Measurements from ENCODE around the gene PLA2G4D.
A peak's percentile ranks its signal among the peaks of the same experiment; 100 is the strongest.

Gene PLA2G4D

DNA sequence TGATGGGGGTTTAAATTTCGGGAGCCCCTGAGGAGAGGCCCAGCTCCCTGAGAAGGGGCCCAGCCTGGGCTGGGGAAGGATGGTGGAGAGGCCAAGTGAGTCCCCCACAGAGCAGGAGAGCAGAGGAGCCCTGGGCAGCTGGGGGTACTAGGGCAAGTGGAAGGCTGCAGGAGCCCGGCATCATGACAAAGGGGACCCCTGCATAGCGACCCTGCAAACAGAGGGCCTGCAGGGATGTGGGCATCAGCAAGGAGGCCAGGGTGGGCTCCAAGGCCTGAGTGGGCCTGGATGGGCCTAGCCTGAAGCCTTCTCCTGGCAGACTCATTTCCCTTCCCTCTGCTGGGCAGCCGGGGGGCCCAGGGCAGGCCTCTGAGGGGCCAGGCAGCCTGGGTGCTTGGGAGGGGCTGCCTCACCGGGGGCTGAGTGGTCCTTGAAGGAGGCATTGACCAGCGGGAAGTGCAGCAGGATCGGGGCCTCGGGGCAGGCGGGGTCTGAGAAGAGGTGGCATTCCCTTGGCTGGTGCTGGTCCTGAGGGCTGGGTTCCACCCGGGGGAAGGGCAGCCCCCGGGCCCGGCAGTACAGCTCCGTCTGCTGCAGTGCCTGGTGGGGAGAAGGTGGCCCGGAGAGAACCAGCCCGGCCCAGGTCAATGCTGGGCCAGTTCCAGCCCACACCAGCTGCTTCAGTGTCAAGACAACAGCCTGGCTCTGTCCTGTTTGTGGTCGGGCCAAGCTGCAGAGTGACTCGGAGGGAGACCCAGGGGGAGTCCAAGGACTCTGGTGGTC is 24.7 kb downstream of the PLA2G4D start:
- DNase-seq = peak; percentile 35

DNA sequence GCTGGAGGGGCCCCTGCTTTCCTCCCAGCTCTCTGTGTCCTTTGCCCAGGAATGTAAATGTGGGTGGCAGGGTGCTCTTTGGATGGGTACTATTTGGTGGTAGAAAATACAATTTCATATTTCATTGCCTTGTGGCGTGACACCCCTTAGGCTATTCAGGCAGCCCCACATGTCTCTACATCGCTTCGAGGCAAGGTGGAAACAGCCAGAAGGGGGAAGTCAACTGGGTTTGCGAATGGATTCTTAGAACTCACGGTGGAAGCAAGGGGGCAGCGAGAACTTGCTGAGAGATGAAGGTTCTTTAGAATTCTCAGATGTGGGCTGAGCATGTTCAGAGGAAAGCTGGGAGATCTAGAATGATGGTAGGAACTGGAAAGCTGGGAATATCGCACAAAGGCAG is 25.3 kb downstream of the PLA2G4D start:
- DNase-seq = peak; percentile 46

DNA sequence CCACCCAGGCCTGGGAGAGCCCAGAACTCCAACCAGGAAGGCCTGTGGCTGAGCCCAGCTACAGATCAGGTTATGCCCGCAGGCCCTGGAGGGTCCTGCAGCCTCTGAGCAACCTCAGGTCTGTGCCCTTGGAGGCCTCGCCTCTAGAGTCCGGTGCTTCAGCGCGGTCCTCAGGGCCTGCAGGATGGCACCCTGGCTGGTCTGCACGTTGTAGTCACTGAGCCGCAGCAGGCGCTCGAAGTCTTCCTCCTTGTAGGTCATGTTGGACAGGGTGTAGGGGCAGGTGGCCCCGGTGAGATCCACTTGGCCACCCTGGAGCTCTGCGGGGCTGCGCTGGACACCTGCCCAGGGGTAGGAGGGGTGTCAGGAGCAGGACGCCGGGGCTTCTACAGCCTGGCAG is 25.8 kb downstream of the PLA2G4D start:
- peak; percentile 47 for DNase-seq

DNA sequence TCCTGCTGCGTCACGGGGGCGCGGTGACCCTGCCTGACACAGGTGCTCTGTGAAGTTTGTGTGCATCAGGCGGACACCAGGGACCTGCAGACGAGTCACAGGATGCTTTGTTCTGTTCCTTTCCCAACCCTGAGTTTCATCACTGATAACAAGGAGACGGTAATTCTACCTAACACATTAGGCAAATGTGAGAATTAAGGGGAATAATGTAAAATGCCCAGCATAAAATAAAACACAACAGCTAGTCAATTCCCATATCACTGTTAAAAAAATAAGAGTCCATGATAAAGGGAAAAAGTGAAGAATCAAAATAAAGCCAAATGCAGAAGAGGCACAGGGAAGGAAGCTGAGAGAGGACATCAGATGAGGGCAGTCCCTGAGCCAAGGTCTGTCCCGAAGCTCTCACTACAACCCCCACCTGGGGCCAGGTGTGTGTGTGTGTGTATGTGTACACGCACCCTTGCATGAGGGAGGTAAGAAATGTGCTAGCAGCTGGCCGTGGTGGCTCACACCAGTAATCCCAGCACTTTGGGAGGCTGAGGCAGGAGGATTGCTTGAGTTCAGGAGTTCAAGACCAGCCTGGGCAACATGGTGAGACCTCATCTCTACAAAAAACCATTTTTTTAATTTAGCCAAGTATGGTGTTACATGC is 27.5 kb downstream of the PLA2G4D start:
- no peak for DNase-seq

DNA sequence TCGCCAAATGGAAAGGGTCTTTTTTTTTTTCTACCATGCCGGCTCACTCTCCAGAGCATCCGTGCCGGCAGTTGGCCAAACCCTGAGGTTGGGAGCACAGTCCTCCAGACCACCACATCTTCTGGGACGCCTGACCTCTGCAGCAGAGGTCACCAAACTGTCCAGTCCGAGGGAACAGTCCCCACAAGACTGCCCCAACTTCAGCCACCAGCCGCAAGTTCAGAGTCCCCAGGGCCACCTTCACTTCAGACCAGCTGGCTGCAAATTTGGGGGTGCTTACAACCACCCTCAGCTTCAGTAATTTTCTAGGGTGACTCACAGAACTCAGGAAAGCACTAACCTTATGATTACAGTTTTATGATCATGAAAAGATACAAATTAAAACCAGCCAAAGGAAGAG is 28.9 kb downstream of the PLA2G4D start:
- DNase-seq = no peak

DNA sequence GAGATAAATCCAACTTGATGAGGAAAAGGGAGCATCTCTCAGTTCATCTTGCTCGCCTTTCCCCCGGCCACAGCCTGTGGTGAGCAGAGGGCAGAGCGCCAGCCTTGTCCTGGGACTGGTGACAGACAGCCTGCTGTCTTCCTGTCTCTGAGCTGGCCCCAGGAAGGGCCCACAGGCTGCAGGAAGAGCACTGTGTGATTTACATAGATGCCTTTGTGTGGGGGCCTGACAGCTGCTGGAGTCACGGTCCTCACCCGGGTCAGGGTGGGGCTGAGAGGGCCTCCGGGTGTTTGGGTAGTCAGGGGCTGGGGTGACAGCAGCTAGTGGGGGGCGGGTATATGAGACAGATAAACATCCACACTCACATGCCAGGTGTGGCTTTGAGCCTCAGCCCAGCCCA is 29.3 kb downstream of the PLA2G4D start:
- DNase-seq = peak; percentile 56

DNA sequence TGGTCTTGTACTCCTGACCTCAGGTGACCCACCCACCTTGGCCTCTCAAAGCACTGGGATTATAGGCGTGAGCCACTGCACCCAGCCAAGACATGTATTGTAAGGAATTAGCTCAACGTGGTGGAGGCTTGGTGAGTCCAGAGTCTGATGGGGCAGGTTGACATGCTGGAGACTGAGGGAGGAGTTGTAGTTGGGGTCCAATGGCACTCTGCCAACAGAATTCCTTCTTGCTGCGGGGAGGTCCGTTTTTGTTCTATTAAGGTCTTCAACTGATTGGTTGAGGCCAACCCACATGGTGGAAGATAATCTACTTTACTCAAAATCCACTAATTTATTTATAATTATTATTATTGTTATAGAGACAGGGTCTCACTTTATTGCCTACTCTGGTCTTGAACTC is 30.1 kb downstream of the PLA2G4D start:
- no peak for DNase-seq

DNA sequence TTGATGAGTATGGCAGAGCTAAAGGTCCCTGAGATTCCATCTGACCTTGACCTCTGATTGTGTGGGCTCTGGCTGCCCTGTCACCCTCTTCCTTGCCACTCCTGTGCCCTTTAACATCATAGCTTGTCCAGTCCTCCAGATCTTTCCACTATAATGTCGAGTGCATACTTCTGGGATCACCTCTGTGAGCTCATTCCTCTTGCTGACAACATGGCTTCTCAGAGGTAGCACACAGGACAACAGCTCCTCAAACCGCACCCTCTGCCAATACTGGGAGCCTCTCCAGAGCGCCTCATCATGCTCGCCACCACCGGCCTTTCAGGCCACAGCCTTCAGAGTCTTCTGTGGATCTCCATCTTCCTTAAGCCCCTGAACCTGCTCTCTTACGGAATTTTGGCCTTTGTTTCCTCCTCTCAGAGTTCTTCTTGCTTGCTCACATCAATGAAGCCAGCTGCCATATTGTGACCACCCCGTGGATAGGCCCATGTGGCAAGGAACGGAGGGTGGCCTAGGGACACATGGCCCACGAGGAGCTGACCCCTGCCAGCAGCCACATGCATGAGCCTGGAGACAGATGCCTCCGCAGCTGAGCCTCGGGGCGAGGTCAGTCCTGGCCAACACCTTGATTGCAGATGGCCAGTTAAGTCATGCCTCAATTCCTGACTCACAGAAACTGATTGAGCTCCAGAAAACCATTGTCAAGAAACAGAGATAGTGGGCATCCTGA is 31.1 kb downstream of the PLA2G4D start:
- DNase-seq = no peak

DNA sequence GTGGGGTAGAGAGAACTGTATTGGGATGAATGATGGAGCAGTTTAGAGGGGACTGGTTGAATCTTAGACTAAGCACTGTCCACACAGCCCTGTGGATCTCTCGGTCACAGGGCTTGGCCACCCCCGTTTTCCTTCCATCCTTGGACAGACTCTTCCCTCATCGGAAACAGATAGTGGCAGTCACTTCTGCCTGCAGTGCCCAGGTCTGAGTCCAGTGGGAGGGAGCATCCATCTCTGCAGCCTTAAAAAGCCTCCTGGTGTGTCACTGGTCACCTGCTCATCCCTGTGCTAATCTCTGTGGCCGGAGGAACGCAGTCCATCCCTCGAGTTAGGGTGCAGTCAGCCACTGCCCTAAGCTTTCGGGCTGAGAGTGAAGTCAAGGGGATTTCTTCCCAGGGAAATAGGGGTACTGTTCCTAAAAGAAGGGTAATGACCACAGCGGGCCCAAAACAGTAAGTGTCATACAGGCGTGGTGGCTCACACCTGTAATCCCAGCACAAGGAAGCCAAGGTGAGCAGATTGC is 32.0 kb downstream of the PLA2G4D start:
- DNase-seq = peak; percentile 41

DNA sequence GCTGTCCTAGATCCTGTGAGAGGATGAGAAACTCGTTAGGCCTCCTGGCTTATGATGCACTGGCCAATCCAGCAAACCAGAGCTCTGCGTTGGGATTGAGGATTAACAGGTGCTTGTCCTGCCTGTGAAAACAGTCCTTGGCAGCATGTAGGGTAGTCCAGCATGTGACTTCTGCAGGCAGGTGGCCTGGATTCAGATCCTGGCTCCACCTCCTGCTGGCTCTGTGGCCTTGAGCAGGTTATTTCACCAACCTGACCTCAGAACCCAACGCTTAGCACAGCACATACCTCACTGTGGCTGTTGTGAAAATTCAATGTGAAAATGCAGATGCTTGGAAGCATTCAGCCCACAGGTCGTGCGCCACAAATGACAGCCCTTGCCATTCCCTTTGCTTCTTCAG is 33.6 kb downstream of the PLA2G4D start:
- no peak for DNase-seq

DNA sequence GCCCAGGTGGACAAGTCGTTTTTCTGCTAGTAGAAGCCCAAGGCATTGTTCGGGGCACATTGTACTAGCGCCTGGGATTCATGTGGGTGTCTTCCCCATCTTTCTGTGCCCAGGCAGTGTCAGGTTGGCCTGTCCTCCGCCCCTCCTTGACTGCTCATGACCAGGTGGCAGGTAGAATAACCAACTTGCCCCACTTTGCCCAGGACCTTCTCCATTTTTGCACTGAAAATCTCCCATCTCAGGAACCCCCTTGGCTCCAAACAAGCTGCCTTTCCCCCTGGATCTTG is 33.9 kb downstream of the PLA2G4D start:
- DNase-seq = no peak

DNA sequence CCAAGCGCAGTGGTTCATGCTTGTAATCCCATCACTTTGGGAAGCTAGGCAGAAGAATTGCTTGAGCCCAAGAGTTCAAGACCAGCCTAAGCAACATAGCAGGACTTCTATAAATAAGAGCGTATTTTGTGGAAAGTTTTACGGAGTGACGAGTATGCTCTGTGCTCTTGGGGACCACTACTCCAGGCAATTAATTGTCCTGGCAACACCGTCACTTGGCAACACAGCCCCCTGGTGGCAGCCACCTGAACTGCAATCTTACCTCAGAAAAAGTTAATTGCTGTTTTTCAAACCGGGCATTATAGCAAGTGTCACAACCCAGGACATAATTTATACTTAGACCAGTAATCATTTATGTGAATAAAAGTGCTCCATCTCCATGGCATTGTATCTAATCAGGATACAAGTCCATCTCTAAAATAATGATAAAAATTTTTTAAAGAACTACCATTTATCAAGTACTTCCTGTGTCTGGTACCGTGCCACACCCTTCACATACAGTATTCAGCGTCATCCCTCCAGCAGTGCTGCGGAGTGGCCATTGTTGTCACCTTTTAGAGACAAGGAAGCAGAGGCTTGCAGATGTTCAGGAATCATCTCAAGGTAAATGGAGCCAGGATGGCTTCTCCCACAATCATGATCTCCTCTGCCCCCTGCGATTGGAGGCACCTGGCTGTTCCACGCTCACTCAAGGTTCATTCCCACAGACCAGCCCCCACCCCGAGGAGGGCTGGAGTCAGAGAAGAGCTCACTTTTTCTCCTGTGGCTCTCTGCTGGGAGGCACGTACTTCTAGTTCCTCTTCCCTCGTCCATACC is 34.5 kb downstream of the PLA2G4D start:
- peak; percentile 63 for DNase-seq

DNA sequence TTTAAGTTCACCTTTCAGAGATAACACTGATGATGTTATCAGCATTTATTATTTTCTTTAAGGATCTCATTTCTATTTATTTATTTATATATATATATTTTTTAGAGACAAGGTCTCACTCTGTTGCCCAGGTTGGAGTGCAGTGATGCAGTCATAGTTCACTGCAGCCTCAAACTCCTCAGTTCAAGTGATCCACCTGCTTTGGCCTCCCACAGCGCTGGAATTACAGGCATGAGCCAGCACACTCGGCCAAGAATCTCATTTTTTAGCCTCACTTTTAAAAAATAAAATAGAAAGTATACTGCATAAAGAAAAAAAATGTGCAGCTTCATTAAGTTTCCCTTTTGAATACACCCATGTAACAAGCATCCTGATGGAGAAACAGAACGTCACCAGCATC is 35.6 kb downstream of the PLA2G4D start:
- no peak for DNase-seq

DNA sequence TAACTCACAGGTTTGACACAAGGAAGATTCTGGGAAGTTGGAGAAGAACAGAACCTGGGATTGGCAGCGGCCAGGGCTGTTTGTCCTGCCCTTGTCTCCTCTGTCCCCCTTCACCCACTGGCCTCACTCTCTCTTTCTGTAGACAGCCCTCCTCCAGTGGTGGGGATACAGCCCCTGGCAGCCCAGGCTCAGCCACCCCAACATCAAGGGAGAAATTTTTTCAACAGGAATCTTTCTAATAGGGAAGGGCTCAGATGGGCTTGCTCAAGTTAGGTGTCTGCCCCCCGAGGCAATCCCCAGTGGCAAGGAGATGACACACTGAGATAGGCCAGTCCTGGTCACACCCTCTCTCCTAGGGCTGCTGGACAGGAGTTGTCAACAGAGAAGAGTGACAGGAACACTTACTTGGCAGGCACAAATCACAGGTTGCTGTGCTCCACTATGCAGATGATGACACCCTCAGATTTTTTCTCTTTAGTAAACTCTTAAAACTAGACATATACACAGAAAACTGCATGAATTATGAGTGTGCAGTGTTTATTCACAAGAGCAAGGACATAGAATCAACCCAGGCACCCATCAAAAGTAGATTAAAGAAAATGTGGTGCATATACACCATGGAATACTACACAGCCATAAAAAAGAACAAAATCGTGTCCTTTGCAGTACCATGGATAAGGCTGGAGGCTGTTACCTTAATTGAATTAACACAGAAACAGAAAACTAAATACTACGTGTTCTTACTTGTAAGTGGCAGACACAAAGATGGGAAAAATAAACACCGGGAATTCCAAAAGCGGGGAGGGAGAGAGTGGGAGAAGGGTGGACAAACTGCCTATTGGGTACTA is 36.3 kb downstream of the PLA2G4D start:
- DNase-seq = peak; percentile 56

DNA sequence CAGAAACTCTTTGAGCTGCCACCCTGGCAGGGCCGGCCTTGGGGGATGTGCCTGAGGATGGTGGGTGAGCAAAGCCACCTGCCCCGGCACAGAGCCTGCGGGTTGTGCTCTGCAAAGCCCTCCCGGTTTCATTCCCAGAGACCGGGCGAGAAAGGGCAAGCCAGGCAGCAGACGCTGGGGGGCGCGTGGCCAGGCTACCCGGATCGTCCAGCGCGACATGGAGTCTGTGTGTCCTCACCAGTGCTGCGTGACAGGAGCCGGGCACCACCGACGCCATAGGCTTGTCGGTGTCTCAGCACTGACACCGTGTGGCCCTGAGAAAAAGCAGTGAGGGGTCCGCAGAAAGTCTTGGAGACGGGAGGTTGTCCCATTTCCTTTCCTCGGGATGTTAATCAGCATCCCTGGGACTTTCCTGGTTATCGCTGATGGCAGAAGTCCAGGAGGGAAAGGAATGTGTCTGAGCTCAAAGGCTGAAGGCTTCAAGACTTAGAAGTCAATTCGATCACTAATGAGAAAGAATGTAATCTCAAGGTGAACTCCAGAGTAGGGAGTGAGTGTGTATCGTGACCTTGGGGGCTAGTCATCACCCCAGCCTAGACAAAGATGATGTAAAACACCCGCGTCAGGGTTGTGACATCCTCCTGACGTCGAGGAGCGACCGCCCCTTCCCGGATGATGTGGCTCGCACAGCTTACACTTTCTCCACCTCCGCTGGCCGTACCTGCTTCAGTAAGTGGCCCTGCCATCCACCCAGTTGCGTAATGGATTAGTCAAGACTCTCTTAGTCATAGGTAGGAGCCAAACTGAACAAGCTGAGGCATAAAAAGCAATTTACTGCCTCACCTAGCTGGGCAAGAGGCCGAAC is 37.2 kb downstream of the PLA2G4D start:
- DNase-seq = peak; percentile 97

DNA sequence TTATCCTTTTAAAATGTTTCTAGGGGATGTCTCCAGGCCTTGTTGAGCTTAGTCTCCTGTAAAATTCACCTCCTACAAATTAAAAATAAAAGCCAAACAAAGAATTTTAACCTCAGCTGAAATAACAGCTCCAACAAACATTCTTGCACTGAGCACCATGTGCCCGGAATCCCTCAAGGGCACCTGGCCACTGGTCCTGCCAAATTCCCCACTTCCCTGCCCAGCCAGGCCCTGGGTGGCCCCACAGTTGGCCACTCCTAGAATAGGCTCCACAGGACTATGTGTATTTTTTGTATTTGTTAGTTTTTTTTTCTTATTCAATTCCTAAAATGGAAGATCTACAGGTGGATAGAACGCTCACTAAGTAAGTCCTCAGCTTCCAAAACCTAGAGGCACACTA is 40.4 kb downstream of the PLA2G4D start:
- no peak for DNase-seq

DNA sequence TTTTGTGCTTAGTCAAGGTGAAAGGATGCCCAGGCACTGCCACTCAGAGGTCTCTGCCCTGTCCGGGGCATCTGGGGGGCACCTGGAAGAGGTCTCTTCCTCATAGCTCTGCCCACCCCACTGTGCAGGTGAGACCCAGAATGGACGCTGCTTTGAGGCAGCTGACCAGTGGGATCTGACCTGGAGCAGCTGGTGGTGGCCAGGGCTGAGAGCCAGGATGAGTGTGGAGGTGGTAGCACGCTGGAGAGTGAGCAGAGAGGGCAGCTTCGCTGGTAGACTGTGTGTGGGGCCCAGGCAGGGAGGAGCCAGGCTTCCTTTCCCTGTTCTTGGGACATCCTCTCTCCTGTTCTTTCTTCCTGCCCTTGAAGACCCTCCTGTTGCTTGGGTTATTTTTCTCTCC is 41.4 kb downstream of the PLA2G4D start:
- peak; percentile 37 for DNase-seq

DNA sequence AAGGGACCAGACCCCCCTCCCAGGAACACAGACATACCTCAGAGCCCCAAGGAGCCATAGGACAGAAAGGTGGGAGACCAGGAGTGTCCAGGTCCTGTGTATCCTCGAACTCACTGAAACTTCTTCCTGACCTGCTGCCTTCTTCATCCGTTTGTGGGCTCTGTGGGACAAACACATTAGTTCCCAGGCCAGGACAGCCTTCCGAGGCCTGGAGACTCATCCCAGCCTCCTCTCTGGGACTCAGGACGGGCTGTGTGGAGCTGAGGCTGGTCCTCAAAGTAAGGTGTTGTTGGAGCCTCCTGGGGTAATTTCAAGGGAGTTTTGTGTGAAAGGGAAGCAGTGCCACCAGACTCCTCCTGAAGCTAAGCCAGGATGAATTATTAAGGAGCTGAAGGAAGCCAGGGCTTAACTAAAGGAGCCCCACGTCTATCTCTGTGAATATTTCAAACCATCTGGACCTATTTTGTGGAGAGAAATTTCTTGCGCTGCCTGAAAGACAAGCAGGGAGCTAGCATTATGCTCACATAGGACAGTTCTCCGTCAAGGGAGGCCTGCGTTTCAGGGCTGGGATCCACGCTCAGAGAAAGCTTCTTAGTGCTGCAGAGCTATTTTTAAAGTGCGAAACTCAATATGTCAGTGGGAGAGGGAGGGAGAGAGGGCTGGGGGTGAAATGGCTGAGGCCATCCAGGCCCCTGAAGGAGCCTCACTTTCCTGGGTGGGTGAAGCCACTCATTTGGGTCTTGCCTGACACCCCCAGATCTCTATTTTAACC is 43.7 kb downstream of the PLA2G4D start:
- DNase-seq = peak; percentile 45

DNA sequence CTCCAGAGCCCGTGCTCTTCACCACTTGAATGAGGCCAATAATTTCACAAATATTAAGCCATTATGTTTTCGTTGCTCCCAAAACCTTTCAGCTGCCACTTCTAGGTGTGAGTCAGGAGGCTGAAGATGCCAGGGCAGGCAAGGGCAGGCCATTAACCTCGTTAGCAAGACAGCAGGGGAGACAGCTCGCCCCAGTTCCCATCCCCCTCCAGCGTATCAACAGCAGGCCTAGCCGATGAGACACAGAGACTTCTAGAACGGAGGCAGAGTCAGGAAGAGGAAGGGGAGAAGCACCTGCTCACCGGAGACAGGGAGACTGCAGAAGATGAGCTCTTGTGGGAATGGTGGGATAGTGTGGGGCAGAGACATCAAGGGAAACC is 45.6 kb downstream of the PLA2G4D start:
- DNase-seq = peak; percentile 36

DNA sequence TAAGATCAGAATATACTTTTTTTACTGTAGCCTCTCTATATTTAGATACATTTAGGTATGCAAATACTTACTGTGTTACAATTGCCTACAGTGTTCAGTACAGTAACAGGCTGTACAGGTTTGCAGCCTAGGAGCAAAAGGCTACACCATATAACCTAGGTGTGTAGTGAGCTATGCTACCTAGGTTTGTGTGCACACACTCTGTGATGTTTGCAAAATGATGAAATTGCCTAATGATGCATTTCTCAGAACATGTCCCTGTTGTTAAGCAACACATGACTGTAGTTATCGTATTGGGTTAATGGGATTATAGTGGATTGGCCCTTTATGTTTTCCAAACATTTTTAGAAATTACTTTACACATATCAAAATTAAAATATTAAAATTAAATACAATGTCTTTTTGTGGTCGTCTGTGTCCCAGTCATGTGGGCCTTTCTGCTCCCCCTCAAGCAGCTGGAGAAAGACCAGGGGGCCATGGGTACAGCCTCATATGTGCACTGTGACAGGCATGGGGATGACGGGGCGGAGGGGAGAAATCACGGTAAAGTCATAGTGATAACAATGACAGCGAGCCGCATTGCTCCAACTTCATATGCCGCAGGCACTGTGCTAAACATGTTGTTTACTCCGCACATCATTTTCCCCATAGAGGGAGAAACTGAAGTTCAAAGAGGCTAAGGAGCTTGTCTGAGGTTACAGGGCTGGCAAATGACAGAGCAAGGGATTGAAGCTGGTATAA is 46.1 kb downstream of the PLA2G4D start:
- DNase-seq = peak; percentile 24
